Astrocyte of the spinal cord (primary cell): ENCODE data around the gene RMI2.

Source experiments
- DNase-seq: peaks from one replicate; pipeline ENCODE4 v3.0.0; 2011; ENCODE audit warnings: low read depth, low spot score
- H3K4me3 ChIP-seq: 2 replicates; pipeline ENCODE4 v1.5.1; 2011; ENCODE audit warnings: low read depth, mild to moderate bottlenecking, low read length, moderate library complexity
- CTCF ChIP-seq: IDR thresholded peaks from 2 replicates; pipeline ENCODE4 v1.5.1; 2012; ENCODE audit warnings: low read depth, mild to moderate bottlenecking, low read length, inconsistent platforms
- in situ Hi-C: cut with HindIII; loops from 2 replicates; pipeline ENCODE4 v1.10.0; 2017; ENCODE audit warnings: low sequenced_read_pairs

RMI2 gene

GRCh38 chr16:11319529-11320146 is 25.6 kb upstream of the RMI2 start:
- in situ Hi-C loops: no loop called here

GRCh38 chr16:11320170-11320569 is 25.1 kb upstream of the RMI2 start:
- DNase-seq: no peak
- in situ Hi-C loops: no loop called here
- no peak for TF ChIP-seq CTCF
- no peak overlapping the region for H3K4me3 ChIP-seq

More at GRCh38 chr16:11319529-11320146, 25.6 kb upstream of the RMI2 start:
- H3K4me3 ChIP-seq: no peak overlapping the region
- TF ChIP-seq CTCF: no peak
- DNase-seq: no peak

- in situ Hi-C loops: no loop called here
- TF ChIP-seq CTCF: no peak
- H3K4me3 ChIP-seq: no peak overlapping the region
- no peak for DNase-seq
These were observed 23.6 kb upstream of the RMI2 start for GRCh38 chr16:11321662-11322061.

GRCh38 chr16:11322823-11323222 is 22.4 kb upstream of the RMI2 start:
- in situ Hi-C loops: no loop called here
- no peak for TF ChIP-seq CTCF
- no peak for DNase-seq
- H3K4me3 ChIP-seq: no peak overlapping the region

GRCh38 chr16:11323551-11324336 is 21.5 kb upstream of the RMI2 start:
- in situ Hi-C loops: no loop called here
- TF ChIP-seq CTCF: no peak
- no peak overlapping the region for H3K4me3 ChIP-seq
- DNase-seq: no peak

- H3K4me3 ChIP-seq: no peak overlapping the region
- in situ Hi-C loops: no loop called here
- no peak for DNase-seq
- no peak for TF ChIP-seq CTCF
These were observed 19.7 kb upstream of the RMI2 start for GRCh38 chr16:11325404-11326083.
